ENCODE measurements around the gene LRP2.

Gene LRP2

GRCh38 chr2:169086893-169087467, 275.4 kb downstream of the LRP2 start:
- no peak for DNase-seq

GRCh38 chr2:169082995-169083394, 279.3 kb downstream of the LRP2 start:
- peak; percentile 81 to 84 for DNase-seq

GRCh38 chr2:169081551-169081950, 280.8 kb downstream of the LRP2 start:
- DNase-seq: no peak

- DNase-seq: peak; percentile 53 to 81
Observed at GRCh38 chr2:169080250-169081069, 281.9 kb downstream of the LRP2 start.

- DNase-seq: no peak
Observed at GRCh38 chr2:169077674-169078240, 284.6 kb downstream of the LRP2 start.

All from inflammatory macrophage treated with lipopolysaccharide for 1 hour (primary cell).